NCI-H345 (cell line): ENCODE results near the gene CUTA.
"Not testable (repeated sequence)": the region's sequence is repeated elsewhere in the genome, so short reads cannot be mapped to it uniquely, and the experiment has no call there.

Experiments used
- DNase-seq: peaks from one replicate; lab custom pipeline; 2025; lab: John Stamatoyannopoulos, UW

Gene CUTA

GRCh38 chr6:33405386-33405940 is 12.4 kb downstream of the CUTA start:
- DNase-seq, result no peak

- no peak for DNase-seq
Measured at GRCh38 chr6:33404884-33405283, 13.0 kb downstream of the CUTA start.

GRCh38 chr6:33399881-33400280 is 18.0 kb downstream of the CUTA start:
- not testable (repeated sequence) for DNase-seq

GRCh38 chr6:33398601-33399000 is 19.3 kb downstream of the CUTA start:
- DNase-seq, result not testable (repeated sequence)

- DNase-seq, result no peak
Measured at GRCh38 chr6:33397541-33397940, 20.4 kb downstream of the CUTA start.

GRCh38 chr6:33392979-33393378 is 24.9 kb downstream of the CUTA start:
- no peak for DNase-seq

- no peak for DNase-seq
Measured at GRCh38 chr6:33392595-33392948, 25.3 kb downstream of the CUTA start.

- no peak for DNase-seq
Measured at GRCh38 chr6:33391922-33392594, 25.8 kb downstream of the CUTA start.

GRCh38 chr6:33391278-33391921 is 26.5 kb downstream of the CUTA start, which contains the start of gene KIFC1:
Gene KIFC1 (plus strand): TSS chr6:33391823. CDS start chr6:33391986, 163 bp downstream.
- peak; percentile 100 for DNase-seq

GRCh38 chr6:33390767-33391277 is 27.1 kb downstream of the CUTA start:
- no peak for DNase-seq

GRCh38 chr6:33390173-33390572 is 27.7 kb downstream of the CUTA start:
- no peak for DNase-seq

GRCh38 chr6:33384581-33385020 is 33.3 kb downstream of the CUTA start:
- DNase-seq, result no peak

GRCh38 chr6:33383427-33384185 is 34.3 kb downstream of the CUTA start:
- DNase-seq, result no peak

GRCh38 chr6:33380272-33380981 is 37.5 kb downstream of the CUTA start:
- no peak for DNase-seq

- not testable (repeated sequence) for DNase-seq
Measured at GRCh38 chr6:33379184-33379583, 38.7 kb downstream of the CUTA start.

- DNase-seq, result no peak
Measured at GRCh38 chr6:33377171-33377570, 40.7 kb downstream of the CUTA start.

- no peak for DNase-seq
Measured at GRCh38 chr6:33375143-33375671, 42.7 kb downstream of the CUTA start.

- DNase-seq, result no peak
Measured at GRCh38 chr6:33373960-33374910, 43.7 kb downstream of the CUTA start.

- no peak for DNase-seq
Measured at GRCh38 chr6:33372526-33373123, 45.3 kb downstream of the CUTA start.

GRCh38 chr6:33371901-33372300 is 46.0 kb downstream of the CUTA start:
- not testable (repeated sequence) for DNase-seq
